HG03045 (cell line): ENCODE results near the gene CDC73.
"Not testable (repeated sequence)": the region's sequence is repeated elsewhere in the genome, so short reads cannot be mapped to it uniquely, and the experiment has no call there.

Experiments used
- ATAC-seq: cut with Tn5 transposase; IDR thresholded peaks from one replicate; pipeline ENCODE4 v1.9.1; 2021; ENCODE audit warnings: mild to moderate bottlenecking, moderate library complexity; ENCODE audit not compliant: unreplicated experiment

CDC73 gene

DNA sequence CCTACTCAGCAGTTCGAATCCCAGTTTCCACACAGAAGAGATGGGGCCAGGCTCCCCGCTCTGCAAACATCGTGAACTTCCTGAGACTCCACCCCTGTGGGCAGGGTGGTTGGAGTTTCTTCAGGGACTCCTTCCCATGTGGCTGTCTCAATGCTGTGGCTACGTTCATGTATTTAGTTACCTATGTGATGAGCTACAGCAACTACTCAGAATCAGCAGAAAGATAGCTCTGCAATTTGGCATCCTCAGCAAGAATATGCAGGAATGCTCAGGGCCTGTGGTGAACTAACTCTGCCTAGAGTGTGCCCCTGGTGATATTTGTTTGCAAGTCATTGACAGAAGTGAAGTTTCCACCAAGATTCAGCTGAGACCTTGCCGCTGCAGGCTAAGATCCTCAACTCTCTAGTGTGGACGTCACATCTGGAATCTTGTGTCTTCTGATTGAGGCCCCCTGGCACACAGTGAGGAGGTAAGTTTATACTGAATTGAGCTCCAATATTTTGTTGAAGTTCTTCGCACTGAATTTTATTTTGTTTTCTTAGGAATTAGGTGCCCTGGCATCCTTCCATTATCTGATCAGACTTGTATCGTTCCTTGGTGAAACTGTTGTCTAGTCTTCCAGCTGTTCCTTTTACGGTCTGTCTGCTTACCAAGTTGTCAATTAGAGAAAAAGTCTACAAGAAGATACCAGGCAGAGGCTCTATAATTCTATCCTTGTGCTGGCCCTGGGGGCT lies 8.4 kb upstream of the CDC73 start:
- no peak for ATAC-seq

- ATAC-seq = no peak
These were observed 7.9 kb upstream of the CDC73 start for GRCh38 chr1:193113992-193114332.

- no peak for ATAC-seq
These were observed 7.2 kb upstream of the CDC73 start for GRCh38 chr1:193114485-193115095.

DNA sequence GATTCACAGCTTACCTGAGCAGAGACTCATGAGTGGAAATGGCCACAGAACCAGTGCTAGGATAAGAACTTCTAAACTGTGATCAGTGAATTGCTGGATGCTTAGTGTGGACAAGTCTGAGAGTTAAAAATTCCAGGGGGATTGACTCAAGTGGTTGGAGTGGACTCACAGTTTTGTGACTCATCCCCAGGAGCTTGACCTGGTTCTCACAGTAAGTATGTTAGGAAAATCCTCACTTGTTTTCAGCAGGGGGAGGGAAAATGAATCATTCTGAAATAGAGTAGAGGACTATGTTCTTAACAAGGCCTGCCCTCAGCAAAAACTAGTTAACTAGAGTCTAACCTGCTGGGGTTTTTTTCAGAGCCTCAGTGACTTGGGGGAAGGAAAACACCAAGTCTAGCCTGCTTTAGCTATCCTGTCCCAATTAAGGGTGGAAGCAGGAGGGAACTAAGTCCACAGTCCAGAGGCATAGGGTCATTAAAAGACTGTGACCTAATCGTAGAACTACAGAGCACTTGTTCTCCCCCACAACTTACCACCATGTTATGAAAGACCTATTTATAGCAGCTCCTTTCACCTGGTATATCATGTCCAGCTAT lies 6.1 kb upstream of the CDC73 start:
- no peak for ATAC-seq

- ATAC-seq = not testable (repeated sequence)
These were observed 4.7 kb upstream of the CDC73 start for GRCh38 chr1:193117167-193117566.

DNA sequence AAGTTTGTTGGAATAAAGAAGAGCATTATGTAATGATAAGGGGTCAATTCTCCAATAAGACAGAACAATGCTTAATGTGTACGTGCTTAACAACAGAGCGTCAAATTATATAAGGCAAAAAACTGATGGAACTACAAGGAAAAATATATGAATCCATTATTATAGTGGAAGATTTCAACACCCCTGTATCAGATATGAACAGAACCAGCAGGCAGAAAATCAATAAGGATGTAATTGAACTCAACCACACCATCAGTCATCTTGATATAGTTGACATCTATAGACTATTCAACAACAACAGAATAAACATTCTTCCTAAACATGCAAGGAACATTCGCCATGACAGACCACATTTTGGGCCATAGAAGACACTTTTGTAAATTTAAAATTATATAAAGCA lies 3.6 kb upstream of the CDC73 start:
- no peak for ATAC-seq

DNA sequence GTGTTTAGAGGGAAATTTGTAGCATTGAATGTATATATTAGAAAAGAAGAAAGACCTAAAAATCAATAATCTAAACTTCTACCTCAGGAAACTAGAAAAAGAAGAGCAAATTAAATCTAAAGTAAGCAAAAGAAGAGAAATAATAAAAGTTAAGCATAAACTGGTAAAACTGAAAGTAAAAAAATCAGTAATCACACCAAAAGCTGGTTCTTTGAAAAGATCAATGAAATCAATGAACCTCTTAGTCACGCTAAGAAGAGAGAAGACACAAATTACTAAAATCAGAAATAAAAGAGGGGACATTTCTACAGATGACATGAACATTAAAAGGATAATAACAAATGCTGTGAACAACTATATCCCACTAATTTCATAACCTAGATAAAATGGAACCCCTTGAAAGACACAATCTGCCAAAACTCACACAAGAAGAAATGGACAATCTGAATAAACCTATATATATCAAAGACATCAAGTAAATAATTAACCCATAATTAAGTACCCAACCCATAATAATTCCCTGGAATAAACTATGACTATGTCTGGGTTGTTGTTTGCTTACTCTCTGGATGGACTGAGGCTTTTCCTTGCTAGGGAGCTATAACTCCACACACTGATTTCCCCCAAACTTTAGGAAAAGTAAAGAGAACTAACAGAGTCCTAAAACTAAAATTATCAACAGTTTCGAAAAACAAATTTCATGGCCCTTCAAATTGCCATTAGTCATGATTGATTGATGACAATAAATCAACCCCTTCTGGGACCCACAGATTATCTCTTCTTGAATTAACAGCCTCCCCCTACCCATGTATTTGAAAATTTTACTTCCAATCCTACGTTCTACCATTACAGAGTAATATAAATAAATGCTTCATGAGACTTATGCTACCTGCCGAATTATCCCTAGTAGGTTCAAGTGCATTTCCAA lies 2.8 kb upstream of the CDC73 start:
- no peak for ATAC-seq

DNA sequence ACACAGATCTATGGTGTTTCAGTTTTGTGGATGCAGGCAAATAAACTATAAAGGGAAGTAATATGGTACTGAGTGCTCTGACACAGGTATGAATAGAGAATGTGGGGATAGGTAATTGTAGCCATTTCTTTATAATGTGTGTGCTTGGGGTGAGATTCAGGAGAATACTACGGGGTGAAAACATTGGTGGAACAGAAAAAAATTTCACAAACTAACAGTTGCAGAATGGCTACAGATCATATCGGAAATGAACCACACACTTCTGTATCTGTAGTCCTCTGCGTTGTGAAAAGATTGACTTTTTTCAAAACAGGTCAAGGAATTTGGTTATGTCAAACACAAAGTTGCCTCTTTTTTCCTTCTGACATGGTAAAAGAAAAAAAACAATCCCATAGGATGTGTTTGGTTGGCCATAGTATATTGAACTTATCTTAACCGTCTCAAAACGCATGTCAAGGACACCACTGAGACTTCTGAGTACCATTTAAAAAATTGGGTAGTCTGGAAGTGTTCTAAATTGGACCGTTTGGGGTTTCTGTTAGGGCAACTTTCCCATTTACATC lies 1.1 kb upstream of the CDC73 start:
- ATAC-seq = no peak

- ATAC-seq = no peak
These were observed 1.9 kb downstream of the CDC73 start for GRCh38 chr1:193123751-193124150.

- ATAC-seq = no peak
These were observed 3.5 kb downstream of the CDC73 start for GRCh38 chr1:193125369-193125768.

DNA sequence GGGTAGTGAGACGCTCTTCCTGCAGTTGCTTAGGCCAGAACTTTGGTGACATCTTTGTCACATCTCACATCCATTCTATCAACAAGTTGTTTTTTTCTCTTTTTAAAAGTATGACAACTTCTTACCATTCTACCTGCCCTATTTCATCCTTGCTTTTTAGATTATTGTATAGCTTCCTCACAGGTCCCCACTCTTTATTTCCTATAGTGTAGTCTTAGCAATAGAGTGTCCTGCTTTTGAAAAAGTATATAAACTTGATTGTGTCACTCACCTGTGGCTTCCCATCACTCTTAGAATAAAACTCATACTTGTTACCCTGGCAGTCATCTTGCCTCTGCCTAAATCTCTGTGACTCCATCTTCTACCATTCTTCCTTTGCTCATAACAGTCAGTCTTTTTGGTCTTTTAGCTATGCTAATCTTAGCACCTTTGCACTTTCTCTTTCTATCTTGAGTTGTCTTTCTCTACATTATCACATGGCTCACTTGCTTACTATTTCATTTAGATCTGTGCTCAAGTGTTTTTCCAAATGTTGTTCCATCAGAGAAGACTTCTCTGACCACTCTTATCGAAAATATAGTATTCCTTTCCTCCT lies 9.5 kb downstream of the CDC73 start:
- ATAC-seq = peak; percentile 60

GRCh38 chr1:193140254-193140653 lies 18.4 kb downstream of the CDC73 start:
- ATAC-seq = no peak

GRCh38 chr1:193141804-193142203 lies 20.0 kb downstream of the CDC73 start:
- ATAC-seq = no peak

DNA sequence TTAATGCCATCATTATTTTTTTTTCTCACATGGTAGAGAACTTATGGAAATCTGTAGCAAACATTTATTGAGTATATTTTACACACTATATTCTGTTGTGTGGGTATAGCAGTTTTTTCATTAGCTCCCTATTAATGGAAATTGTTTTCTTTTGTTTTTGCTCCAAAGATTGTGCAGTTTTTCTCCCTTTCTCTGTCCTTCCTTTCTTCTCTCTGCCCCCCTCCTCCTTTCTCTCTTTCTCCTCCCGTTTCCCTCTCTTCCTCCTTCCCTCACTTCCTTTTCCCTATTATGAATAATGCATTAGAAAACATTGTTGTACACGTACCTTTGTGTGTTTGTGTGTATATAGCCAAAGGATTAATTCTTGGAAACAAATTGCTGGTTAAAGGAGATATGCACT lies 20.6 kb downstream of the CDC73 start:
- no peak for ATAC-seq

DNA sequence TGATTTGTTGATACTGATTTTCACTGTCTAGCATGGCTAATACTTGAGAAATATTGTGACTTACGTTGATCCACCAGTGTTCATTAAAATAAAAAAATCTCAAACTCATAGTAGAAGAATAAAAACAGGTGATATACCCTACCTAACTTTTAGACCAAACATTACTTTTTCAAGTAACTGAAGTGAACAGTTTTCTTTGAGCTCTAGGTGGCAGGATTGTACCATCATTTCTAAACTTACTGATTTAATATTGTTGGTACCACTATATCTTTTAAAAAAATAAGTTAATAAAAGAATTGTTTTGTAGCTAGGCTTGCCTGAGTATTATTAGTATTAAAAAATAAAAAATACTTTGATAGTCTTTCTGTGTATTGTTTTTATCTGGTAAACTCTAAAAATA lies 21.5 kb downstream of the CDC73 start:
- ATAC-seq = no peak

DNA sequence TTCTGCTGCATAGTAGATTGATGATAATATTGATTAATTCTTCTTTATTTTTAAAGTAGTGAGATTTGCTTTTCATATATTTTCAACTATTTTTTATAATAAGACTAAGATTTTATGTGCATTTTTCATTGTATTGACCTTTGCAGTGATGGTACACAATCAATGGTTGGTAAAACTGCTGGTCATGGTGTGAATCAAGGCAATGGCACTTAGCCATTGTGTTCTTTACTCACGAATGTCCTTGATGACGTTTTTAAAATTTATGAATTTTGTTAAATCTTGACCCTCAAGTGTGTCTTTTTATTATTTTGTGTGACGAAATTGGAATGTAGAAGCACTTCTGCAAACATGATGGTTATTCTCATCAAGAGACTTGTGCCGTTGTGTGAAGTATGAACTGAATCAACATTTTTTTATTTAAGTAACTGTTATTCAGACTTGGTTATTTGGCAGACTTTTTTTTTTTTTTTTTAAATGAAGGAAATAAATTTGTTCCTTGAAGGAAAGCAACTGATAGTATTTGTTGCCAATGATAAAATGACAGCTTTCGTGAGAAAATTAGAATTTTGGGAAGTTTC lies 22.6 kb downstream of the CDC73 start:
- no peak for ATAC-seq

DNA sequence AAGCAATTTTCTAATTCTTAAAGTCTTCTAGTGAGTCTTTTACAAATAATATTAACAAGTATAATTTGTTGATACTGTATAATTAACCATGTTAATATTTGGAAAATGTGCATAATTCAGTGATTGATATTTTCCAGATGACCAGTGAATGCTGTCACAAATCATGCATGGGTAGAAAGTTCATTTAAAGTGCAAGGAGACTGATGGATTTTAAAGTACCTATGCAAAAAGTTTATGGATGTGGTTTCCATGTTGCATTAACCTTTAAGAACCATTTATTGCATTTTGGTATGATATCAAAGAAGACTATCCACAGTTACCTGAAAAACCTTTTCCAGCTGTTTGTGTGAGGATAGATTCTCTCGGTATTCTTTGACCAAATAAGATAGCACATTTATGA lies 23.2 kb downstream of the CDC73 start:
- no peak for ATAC-seq

DNA sequence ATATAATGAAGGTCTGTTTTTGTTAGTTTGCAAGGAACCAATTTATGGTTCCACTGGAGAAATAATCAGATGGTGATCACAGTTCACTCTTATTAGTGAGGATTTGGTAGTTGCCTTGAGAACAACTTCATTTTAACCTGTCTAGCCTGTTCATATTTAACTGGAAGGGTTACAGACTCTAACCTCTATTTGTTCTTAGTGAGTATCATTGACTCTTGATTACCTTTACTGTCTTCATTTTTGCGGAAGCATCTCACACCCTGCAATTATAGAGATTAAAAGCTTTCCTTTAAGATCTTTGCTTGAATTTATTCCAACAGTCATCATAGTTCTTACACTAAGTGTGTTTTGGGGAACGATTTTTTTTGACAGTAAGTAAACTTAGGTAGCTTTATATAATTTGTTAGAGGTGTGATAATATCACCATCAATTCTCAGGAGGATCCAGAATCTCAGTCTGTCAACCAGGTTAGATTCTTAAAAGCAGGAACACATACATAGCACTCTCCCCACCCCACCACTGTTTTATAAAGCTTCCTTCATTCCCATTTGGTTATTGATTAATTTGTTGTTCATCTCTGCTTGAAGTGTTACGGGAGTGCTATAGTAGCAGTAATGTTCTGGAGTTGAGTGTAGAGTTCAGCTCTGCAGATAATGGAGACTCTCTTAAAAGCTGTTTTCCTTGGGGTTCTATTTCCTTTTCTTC lies 34.4 kb downstream of the CDC73 start:
- no peak for ATAC-seq

DNA sequence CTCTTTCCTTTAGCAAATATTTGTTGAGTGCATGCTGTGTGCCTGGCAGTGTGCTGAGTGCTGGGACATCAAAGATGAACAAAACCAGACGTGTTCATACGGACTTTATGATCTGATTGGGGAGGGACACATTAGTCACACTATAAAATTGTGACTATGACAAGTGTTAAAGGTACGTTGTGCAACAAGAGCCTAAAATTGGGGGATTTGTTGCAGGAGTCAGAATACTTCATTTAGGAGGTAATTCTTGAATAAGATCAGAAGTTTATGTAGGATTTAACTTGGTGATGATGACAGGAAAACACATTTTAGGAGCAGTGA lies 35.0 kb downstream of the CDC73 start:
- ATAC-seq = no peak

- no peak for ATAC-seq
These were observed 35.5 kb downstream of the CDC73 start for GRCh38 chr1:193157360-193157759.
